Lower lobe of right lung (tissue), 2 donors: ENCODE results near the gene HTRA2. TPM values are rescaled to one million over a fixed set of nuclear protein-coding genes. Genes with fewer than 3 reads are reported as not detected.

Experiments used
- ATAC-seq, 2 donors: fragments of 200-7000 bp; cut with Tn5 transposase; one replicate each; pipeline ENCODE4 v1.9.1; 2020 to 2022; ENCODE audit warnings: mild to moderate bottlenecking in 2 of 2, moderate library complexity in 2 of 2
- DNase-seq: peaks from one replicate; pipeline ENCODE4 v3.0.0-alpha.2; 2020
- H3K27ac ChIP-seq: fragments of 200-600 bp; one replicate; pipeline ENCODE4 v1.8.0; 2022
- H3K27me3 ChIP-seq: fragments of 200-600 bp; one replicate; pipeline ENCODE4 v1.8.0; 2022; ENCODE audit warnings: low read depth
- H3K36me3 ChIP-seq: fragments of 200-600 bp; one replicate; pipeline ENCODE4 v1.8.0; 2022; ENCODE audit warnings: mild to moderate bottlenecking
- H3K4me1 ChIP-seq: fragments of 200-600 bp; one replicate; pipeline ENCODE4 v1.8.0; 2022
- H3K4me3 ChIP-seq: fragments of 200-600 bp; one replicate; pipeline ENCODE4 v1.8.0; 2022; ENCODE audit warnings: mild to moderate bottlenecking
- H3K9me3 ChIP-seq: fragments of 200-600 bp; one replicate; pipeline ENCODE4 v1.8.0; 2022
- CTCF ChIP-seq: fragments of 200-600 bp; IDR thresholded peaks from one replicate; pipeline ENCODE4 v1.8.0; 2022; ENCODE audit warnings: antibody characterized with exemption, mild to moderate bottlenecking
- intact Hi-C: fragments of 100-400 bp; cut with DNase I; formaldehyde crosslinking; loops from one replicate; pipeline ENCODE4 v1.11.0; 2022
- total RNA-seq: library from RNA; stranded (reverse); fragmentation: NEBNext Ultra II Directional; extraction: Animal tissue kit (Norgen Biotek cat#: 25700); gene quantifications from one replicate; pipeline ENCODE4 v1.2.1, GENCODE V29; 2021
- donor health status: DM: no; HTN: yes; CAD: no; lungs with severe emphysema.

HTRA2 gene
- total RNA-seq, 1 donor from 2014 or later: 34.3 TPM

- DNase-seq (no peak), ATAC-seq (no peak)
- H3K27me3 ChIP-seq: no peaks in the 10 kb centered on the region
- H3K9me3 ChIP-seq: no peaks in the 10 kb centered on the region
- H3K4me3 ChIP-seq: no peak overlapping the region
- no peak for TF ChIP-seq CTCF
- no peak overlapping the region for H3K27ac ChIP-seq
- no peaks in the 10 kb centered on the region for H3K4me1 ChIP-seq
- no peaks in the 10 kb centered on the region for H3K36me3 ChIP-seq
- intact Hi-C loops: no loop called here
These were observed 52.5 kb downstream of the HTRA2 start for GRCh38 chr2:74582184-74582583.

Other genes with a start within 250 kb of the HTRA2 start
- 4.2 TPM for gene SLC4A5, start 186.5 kb upstream of the HTRA2 start, total RNA-seq
- gene DCTN1, start 149.6 kb upstream of the HTRA2 start, total RNA-seq: 142 TPM
- 10.0 TPM for gene C2orf81, start 108.3 kb upstream of the HTRA2 start, total RNA-seq
- gene WDR54, start 108.2 kb upstream of the HTRA2 start, total RNA-seq: 14.5 TPM
- gene RTKN, start 88.0 kb upstream of the HTRA2 start, total RNA-seq: 27.5 TPM
- gene INO80B, start 74.8 kb upstream of the HTRA2 start, total RNA-seq: 38.4 TPM
- gene WBP1, start 71.5 kb upstream of the HTRA2 start, total RNA-seq: 60.1 TPM
- 50.9 TPM for gene MOGS, start 64.6 kb upstream of the HTRA2 start, total RNA-seq
- 81.3 TPM for gene MRPL53, start 57.3 kb upstream of the HTRA2 start, total RNA-seq
- gene CCDC142, start 46.9 kb upstream of the HTRA2 start, total RNA-seq: 20.2 TPM
- 23.0 TPM for gene TTC31, start 46.9 kb upstream of the HTRA2 start, total RNA-seq
- 1.5 TPM for gene LBX2, start 30.3 kb upstream of the HTRA2 start, total RNA-seq
- gene PCGF1, start 22.2 kb upstream of the HTRA2 start, total RNA-seq: 28.4 TPM
- not detected for gene TLX2, start 15.5 kb upstream of the HTRA2 start, total RNA-seq
- gene DQX1, start 3.7 kb upstream of the HTRA2 start, total RNA-seq: 0.44 TPM
- 122 TPM for gene AUP1, start 227 bp upstream of the HTRA2 start, total RNA-seq
- 12.1 TPM for gene LOXL3, start 24.0 kb downstream of the HTRA2 start, total RNA-seq
- 38.4 TPM for gene DOK1, start 24.8 kb downstream of the HTRA2 start, total RNA-seq
- gene M1AP, start 118.4 kb downstream of the HTRA2 start, total RNA-seq: 1.8 TPM
- 12.0 TPM for gene SEMA4F, start 124.3 kb downstream of the HTRA2 start, total RNA-seq